ENCODE data around the gene MARCHF11.

Gene MARCHF11, protein sequence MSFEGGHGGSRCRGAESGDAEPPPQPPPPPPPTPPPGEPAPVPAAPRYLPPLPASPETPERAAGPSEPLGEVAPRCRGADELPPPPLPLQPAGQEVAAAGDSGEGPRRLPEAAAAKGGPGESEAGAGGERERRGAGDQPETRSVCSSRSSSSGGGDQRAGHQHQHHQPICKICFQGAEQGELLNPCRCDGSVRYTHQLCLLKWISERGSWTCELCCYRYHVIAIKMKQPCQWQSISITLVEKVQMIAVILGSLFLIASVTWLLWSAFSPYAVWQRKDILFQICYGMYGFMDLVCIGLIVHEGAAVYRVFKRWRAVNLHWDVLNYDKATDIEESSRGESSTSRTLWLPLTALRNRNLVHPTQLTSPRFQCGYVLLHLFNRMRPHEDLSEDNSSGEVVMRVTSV

DNA sequence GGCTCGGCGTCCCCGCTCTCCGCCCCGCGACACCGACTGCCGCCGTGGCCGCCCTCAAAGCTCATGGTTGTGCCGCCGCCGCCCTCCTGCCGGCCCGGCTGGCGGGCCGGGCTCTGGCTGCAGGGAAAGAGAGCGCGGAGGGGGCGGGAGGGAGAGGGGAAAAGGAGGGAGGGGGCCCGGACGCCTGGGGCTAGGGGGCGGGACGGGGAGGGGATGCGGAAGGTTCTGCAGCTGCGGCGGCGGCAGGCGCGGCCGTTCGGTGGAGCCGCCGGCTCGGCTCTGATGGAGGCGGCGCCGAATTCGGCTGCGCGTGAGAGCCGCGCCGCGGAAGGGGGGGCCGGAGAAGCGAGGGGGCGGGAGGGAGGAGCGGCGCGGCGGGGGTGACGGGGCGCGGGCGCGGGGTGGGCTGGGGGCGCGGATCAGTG lies at the start of gene MARCHF11:
Gene MARCHF11, minus strand, starts transcription at position 281 of the 425 bp plus-strand sequence. Its CDS starts 216 bp downstream, at position 65.
- no peak for DNase-seq

DNA sequence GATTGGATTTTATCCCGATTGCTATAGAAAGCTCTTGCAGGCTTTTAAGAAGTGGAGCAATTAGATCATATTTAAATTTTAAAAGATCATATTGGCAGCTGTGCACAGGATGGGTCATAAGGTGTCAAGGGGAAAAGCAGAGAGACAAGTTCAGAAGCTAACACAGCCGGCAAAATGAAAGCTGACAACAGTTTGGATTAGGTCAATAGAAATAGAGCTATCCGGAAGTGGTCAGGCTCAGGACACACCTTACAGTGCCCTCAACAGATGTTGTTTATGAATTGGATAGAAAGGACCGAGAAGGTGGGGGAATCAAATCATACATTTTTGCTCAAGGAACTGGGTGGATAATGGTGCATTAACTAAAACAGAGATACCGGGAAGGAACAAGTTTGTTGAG lies 46.3 kb upstream of the MARCHF11 start:
- DNase-seq, result no peak

DNA sequence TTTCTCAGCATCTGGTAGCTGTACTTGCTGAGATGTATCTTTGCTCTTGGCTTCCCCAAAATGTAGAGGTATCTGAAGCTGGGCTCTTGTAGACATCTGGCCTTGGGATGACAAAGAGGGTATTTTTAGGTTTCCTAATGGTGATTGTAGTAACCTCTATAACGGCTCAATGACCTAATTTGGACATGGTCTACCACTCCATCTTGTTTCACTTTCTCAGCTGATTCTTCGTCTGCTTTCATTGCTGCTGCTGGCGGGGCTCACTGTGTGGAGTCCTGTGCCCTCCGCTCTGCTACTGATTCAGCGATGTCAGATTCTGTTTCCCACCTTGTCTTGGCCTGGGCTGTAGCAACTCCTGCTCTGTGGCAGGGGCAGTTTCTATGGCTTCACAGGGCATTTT lies 12.7 kb upstream of the MARCHF11 start:
- no peak for DNase-seq

DNA sequence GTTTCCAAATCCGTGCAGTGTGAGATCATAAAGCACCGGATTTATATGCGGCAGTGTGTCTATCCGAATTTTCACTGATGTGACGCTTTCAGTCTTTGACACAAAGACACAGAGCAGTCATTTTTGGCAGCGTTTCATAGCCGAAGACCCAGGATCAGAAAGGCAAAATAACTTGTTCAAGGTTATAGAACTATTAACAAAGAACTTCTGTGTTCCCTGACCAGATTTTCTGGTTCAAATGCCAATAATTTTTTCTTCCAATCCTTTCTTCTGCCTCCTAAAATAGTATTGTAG lies 1.1 kb upstream of the MARCHF11 start:
- DNase-seq, result no peak

DNA sequence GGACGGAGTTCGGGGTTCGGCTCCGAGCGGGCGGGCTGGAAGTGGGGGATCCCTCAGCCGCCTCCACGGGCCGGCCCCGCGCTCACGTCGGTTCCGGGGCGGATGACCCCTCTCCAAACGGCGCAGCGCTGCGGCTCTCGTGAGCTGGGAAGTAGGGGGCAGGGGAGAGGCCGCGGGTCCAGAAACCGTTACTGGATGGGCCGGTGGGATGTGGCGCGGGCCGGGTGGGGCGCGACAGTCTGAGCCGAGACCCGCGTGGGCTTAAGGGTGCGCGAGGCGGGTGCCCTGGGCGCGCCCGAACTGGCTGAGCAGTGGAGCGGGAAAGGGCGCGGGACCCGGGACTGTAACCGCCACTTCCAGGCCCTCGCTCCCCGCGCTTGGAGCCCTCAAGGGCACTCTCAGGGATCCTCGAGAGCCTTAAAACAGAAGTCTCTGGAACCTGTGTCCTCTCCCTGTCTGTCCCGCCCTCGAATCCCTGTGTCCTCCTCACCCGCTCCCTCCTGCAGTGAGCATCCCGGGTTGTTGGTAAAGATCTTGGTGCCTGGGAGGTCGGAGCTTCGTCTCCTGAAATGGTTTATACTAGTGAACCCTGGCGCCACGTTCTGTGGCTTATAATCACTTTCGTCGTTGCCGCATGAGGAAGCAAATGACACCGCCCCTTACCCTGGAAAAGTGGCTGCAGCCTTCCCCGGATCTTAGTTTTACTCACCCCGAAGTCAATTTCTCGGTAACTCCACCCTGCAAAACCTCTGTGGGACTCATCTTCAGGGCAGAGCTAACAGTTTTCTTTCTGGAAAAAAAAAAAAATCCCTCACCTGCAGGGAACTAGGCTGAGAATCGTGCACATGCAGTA lies 571 bp upstream of the MARCHF11 start:
- no peak for DNase-seq

DNA sequence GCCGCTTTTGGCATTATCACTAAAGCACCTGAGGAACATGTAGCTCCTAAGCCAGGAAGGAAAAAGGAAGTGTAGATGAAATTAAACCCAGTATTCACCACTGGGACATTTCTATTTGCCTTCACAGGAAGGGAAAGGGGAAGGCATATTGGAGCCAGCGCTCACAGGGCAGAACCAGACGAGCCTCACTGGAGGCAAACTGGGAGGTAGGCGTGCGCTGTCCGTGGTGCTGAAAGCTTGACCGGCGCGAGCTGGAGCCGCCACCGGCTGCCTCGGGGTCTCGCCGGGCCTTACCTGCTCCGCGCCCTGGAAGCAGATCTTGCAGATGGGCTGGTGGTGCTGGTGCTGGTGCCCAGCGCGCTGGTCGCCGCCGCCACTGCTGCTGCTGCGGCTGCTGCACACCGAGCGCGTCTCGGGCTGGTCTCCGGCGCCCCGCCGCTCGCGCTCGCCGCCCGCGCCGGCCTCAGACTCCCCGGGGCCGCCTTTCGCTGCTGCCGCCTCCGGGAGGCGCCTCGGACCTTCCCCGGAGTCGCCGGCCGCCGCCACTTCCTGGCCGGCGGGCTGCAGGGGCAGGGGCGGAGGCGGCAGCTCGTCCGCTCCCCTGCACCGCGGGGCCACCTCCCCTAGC lies 732 bp downstream of the MARCHF11 start:
- no peak for DNase-seq

DNA sequence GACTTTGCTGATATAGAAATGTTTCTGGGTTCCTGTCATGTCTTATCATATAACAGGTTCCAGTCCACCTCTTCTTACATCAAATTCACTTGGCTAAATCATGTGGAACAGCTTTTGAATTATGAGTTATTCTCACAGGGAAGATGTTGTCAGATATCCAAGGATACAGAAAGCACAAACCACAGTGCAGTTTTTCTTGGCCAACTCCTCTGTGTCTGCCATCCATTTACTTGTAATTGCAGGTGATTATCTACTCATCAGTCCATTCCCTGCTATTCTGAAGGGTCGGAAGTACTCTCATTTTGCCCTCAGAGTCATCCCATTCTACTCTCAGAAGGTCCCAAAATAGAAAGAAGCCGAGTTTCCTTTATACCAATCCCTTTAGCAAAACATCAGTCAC lies 10.0 kb downstream of the MARCHF11 start:
- DNase-seq, result no peak

DNA sequence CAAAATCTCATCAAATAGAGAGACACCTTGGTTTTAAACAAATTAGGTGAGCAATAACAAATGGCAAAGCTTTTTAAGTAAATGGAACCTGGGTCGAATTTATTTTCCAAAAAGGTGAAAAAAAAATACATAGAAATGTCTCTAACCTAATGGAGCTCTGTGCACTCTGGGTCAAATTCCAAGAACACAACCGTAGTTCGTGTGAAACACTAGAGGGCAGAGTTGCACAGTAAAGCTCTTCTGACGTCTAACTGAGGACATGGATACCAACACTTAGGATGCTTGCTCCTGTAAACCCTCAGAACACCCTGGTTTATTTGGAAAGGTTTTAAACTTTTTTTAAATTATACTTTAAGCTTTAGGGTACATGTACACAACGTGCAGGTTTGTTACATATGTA lies 18.9 kb downstream of the MARCHF11 start:
- no peak for DNase-seq

DNA sequence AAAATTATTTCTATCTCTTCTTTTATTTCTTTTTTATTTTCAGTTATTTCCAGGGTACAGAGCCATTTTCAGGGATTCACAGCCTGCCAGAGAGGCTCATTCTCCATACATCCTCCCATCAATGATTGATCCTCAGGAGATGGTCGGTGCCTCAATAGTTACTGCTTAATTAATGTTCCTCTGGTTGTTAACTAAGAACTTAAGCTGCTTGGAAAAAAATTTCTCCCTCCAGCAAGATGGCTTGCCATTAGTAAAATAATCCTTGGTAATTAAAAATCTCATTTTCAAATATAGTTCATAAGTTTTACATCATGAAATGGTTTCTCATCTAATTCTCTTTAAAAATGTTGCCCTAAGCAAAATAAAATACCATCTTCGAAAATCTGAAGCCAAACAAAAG lies 20.0 kb downstream of the MARCHF11 start:
- no peak for DNase-seq

DNA sequence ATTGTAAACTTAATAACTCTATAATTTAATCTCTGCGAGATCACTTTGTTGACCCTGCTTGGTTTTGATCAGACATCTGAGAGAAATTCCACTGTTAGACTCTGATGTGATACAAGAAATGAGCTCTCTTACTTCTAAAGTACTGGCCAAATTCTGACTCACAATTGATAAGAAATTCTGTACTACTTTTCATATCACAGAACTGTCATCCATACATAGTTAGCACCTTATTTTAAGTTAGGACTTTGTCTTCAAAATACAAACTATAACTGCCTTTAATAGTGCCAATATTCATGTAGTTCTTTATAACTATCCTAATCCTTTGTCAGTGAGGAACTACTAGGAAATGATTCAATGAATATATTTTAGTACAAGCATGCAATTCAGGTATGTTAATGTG lies 23.4 kb downstream of the MARCHF11 start:
- DNase-seq, result no peak

DNA sequence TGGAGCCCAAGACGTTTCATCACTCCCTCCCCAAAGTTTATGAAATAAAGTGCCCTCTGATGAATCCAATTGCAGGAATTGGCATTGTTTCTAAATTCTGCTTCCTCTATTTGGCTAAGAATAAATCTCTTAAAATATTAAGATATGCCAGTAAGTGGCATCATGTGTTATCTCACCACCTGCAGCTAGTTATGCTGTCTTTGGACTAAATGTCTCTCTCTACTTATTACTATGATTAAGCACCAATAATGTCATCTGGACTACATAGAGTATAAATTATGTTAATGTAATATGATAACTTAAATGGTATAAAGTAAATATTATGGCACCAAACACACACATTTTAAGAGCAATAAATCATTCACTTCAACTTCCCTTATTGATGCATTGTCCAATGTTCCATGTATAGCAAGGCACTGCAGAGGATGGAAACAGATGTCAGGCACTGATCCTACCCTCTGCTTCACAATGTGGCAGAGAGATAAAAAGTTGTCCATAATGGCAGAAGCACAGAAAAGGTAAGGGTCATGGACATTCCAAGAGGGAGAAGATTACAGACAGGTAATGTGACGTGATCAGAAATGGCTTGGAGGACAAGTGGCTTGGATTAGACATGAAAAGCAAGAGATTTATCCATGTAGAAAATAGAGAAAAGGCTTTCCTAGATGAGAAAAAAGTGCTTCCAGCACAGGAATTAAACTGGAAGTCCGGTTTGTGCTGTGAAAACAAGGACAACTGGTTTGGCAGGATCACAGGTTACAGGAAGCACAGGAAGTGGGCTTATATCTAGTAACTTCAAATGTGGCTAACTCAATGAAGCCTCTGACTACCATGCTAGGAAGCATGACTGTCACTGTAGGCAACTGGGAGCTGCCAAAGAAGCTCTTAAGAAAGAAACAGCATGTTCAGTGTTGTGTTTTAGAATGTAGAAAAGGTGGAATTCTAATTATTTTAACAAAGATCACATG lies 26.7 kb downstream of the MARCHF11 start:
- no peak for DNase-seq

DNA sequence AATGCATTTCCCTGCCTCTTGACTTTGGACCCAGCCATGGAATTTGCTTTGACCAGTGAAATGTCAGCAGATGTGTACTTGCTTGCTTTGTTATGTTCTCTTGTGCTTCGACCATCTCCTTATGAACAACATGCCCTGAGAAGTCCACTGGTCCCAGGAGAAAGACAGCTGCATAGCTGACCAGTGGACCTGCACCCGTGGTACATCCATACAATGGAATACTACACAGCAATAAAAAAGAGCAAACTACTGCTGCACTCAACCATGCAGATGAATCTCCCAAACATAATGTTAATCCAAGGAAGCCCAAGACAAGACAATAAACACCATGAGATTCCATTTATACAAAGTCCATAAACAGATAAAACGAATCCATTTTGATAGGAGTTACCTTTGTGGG lies 30.0 kb downstream of the MARCHF11 start:
- no peak for DNase-seq

DNA sequence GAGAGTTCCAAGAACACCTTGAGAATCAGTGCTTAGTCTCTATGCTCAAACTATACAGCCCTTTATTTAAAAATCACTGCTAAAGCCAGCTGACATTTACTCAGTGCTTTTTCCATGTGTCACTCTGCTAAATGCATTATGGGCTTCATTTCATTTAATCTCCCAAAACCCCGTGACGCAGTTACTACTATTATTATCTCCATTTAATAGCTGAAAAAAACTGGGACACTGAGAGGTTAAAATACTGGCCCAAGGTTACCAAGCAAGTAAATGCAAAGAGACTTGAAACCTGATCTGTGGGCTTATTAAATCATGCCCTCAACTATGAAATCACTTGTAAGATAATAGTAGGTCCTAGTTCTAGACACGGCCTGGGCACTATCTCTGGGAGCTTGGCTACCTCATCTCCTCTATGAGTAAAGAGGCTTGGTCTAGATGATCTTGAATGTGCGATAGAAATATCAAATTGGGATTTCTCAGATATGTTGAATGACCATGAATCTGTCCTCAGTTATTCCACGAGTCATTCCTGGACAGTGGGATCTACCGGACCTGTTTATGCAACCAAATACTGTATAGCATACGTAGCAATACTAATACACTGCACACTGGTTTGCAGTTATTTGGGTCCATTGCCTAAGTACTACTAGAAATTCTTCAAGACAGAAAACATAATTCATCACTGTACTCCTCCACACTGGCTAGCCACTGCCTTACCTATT lies 32.3 kb downstream of the MARCHF11 start:
- no peak for DNase-seq

DNA sequence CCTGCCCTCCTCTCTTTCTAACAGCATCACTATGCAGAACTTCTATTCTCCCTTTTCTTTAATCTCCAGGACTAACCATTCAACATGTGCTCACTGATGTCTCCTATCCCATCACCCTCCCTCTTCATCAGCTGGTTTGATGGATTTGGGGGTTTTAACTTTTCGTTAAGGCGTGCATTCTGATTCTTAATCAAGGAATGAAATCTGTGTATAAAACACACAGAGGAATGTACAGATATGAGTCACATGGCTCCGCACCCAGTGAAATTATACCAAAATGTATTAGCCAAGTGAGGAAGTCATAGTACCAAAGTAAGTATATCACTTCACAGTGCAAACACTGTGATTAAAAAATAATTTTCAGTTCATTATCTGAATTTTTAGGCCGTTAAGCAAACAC lies 35.2 kb downstream of the MARCHF11 start:
- DNase-seq, result no peak

DNA sequence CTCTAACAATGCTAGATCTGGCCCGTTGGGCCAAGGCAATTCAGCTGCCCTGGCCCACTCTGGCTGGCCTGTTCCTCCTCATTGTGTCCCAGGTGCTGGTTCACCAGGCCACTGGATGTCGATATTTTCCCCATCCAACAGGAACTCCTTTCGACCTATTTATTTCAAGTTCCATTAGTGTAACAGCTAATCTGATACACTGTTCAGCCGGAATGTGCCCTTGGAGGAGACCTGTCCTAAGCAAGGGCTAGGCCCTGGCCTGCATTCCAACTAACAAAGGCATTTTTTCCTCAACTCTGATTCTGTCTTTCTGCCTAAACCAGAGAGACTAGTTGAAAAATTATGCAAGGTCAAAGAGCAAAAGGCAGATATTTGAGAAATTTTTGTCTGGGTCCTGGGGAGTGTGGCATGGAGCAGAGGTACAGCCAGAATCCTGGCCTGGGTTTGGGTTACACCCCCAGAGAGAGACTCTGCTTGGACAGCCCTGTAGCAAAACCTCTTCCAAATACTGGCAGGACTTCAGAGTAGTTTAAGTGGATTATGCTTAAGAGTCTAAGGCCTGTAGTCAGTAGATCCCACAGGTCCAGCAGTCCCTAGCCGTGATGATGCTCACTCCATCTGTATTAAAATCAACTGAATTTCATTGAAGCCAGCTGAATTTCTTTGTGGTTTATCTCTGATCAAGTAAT lies 36.1 kb downstream of the MARCHF11 start:
- no peak for DNase-seq

DNA sequence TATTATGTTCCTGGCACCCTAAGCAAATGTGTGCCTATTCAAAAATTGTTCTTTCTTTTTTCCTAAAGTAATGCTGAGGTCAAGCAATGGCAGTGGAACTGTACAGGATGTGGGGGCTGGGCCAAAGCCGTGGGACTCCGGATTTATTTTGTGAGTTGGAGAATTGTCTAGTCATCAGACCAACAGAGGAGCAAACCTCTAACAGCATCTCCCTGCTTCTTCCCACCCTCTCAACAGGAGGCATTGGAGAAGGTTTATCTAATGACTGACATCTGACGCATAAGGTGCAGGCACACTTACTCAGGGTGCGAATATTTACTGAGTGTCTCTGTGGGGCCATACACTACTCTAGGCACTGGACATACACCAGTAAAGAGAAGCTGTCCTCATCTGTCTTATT lies 38.6 kb downstream of the MARCHF11 start:
- DNase-seq, result no peak

DNA sequence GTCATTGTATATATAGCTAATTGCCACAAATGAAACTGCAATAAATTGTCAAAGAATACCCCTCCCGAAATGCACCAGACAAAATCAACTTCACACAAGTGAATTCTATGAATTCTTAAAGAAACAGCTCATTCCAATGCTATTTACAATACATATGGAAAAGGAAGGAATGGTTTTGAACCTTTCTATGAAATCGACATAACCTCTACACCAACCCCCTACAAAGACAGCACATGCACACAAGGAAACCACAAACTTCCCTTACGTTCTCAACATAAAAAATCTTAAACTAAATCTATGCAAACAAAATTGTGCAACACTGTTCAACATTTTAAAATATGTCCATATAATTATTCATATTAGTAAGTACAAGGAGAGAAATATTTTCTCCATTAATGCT lies 39.2 kb downstream of the MARCHF11 start:
- DNase-seq, result no peak

DNA sequence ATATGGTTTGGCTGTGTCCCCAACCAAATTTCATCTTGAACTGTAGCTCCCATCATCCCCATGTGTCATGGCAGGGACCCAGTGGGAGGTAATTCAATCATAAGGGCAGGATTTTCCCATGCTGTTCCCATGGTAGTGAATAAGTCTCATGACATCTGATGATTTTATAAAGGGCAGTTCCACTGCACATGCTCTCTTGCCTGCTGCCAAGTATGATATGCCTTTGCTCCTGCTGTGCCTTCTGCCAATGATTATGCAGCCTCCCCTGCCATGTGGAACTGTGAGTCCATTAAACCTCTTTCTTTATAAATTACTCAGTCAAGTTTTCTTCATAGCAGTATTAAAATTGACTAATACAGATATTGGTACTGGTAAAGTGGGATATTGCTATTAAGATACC lies 42.4 kb downstream of the MARCHF11 start:
- DNase-seq, result no peak

DNA sequence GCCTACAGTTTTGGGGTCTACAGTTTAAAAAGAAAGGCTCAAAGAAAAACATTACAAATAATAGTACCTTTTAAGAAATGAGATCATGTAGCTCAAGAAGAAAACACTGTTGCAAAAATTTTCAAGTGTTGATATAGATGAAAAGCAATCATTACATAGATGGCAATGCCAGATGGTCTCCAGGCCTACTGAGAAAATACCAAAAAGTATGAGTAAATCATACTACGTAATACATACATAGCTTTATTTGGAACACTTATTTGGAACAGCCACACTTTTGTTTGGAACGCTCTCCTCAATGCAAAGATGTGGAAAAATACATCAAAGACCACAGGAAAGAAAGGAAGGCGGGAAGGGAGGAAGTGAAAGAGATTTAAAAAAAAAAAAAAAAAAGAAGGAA lies 44.1 kb downstream of the MARCHF11 start:
- DNase-seq, result no peak

DNA sequence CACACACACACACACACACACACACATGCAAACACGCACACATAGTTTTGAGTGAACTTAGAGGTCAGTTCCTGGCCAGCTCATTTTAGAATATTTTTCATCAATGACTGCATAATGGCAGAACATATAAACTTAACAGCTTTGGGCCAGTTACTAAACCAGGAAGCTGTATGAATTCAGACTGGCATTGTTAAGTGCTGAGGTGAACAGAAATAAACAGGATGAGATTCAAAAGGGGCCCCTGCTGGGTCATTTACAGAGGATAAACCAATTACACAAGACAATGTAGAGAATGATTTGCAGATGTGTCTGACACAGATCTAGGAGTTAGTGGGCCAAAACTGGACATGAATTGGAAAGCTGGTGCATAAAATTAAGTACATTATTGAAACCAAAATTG lies 44.6 kb downstream of the MARCHF11 start:
- no peak for DNase-seq

DNA sequence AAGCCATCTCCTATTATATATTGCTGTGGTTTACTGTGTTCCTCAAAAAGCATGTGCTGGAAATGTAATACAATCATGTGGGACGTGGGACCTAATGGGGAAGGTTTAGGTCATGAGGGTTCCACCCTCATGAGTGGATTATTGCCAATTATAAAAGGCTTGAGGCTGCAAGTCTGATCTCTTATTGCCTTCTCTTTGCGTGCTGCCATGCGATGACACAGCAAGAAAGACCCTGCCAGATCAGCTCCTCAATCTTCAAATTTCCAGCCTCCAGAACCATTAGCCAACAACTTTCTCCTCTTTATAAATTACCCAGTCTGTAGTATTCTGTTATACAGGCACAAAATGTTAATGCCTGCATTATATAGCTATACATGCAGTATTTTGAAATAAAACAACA lies 45.4 kb downstream of the MARCHF11 start:
- no peak for DNase-seq
